HCT116 (cell line): ENCODE data around the gene FBLN7.

Source experiments
- EZH2 ChIP-seq: fragments of 200-600 bp; sonication (generic); IDR thresholded peaks from 2 replicates; pipeline ENCODE4 v1.6.1; 2017; ENCODE audit warnings: antibody characterized with exemption, mixed run types
- POLR2AphosphoS5 ChIP-seq: IDR thresholded peaks from 2 replicates; pipeline ENCODE4 v1.6.1; 2011; ENCODE audit warnings: mild to moderate bottlenecking, low read depth, low read length, moderate library complexity

GRCh38 chr2:112153501-112153900, 15.3 kb downstream of the FBLN7 start:
- TF ChIP-seq POLR2AphosphoS5 (no peak), EZH2 (no peak)
